Measurements from ENCODE around the gene MORF4L1.
"Not testable (repeated sequence)": the region's sequence is repeated elsewhere in the genome, so short reads cannot be mapped to it uniquely, and the experiment has no call there.

MORF4L1 gene, protein sequence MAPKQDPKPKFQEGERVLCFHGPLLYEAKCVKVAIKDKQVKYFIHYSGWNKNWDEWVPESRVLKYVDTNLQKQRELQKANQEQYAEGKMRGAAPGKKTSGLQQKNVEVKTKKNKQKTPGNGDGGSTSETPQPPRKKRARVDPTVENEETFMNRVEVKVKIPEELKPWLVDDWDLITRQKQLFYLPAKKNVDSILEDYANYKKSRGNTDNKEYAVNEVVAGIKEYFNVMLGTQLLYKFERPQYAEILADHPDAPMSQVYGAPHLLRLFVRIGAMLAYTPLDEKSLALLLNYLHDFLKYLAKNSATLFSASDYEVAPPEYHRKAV

DNA sequence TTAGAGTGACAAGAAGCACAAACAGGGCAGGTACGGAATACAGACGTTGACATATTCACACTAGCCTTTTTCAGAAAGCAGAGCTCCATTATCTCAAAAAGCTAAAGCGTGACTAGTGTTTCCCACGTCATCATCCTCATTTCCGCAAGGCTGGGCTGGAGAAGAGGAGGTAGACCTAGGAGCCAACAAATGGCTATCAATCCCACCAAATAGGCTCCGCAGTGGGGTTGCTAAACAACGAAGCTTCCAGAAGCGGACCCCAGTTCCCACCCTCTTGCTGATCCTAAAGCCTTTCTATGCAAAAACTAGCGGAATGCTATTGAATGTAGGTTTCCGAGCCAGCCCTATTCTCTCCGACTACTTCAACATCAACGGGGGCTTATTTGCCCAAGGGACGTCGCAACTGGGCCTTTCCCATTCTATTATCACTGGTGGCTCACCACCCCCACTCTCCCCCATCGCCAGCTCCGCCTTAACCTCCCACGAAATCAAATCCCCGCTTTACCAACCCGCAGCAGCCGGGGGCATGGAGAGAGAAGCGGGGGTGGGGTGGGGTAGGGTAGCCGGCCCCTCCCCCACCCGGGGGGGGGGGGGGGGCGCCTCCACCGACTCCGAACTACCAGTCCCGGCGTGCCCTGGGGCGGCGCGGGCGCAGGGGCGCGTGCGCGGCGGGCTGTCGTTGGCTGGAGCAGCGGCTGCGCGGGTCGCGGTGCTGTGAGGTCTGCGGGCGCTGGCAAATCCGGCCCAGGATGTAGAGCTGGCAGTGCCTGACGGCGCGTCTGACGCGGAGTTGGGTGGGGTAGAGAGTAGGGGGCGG is at the start of gene MORF4L1:
Gene MORF4L1, plus strand, starts transcription at position 736 of the 817 bp plus-strand sequence. CDS start 128 bp downstream, outside the sequence.
- peak; percentile 97 for DNase-seq

DNA sequence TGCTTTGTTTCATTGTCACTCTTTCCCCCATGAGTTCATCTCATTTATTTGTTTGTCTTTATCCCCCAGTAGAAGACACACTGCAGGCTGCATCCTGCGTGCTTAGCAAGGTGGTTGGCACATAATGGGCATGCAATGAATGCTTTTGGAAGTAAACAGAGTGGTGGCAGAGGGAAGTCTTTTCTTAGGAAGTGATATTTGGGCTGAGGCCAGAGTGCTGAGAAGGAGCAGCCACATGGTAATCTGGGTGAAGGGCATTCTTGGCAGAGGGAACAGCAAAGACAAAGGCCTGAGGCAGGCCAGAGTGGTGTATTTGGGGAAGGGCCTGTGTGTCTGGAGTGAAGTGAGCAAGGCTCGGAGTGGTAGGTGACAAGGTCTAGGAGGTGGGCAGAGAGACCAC is 43.8 kb upstream of the MORF4L1 start:
- DNase-seq: no peak

DNA sequence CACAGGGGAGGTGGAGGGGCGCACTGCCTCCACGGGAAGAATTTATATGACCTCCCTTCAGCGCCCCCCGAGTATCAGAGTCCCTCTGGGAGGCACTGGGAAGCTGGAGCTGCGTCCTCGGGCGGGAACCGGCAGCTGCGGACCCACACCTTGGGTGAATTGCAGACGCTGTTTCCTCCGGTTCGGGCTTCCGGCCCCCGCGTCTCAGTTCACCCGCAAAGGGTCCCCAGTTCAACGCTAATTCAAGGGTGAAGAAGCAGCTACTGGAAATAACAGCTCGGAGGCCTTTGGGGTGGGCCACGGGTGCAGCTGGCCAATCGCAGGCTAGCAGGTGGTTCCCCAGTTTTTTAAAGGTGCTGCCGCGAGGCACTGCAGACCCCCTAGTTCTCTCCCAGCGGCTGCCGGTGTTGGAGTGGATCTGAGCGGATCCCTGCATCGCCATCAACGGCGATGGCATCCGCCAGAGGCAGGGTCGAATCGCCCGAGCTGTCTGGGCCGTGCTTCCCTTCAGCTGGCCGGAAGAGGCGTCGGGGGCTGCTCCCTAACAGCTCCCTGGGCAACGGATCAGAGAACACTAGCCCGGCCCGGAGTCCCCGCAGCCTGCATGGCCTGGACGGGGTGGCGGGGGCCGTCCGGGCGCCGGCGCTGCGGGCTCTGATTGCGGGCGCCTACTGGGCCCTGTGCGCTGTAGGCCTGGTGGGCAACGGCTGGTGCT is 42.0 kb upstream of the MORF4L1 start:
- no peak for DNase-seq

DNA sequence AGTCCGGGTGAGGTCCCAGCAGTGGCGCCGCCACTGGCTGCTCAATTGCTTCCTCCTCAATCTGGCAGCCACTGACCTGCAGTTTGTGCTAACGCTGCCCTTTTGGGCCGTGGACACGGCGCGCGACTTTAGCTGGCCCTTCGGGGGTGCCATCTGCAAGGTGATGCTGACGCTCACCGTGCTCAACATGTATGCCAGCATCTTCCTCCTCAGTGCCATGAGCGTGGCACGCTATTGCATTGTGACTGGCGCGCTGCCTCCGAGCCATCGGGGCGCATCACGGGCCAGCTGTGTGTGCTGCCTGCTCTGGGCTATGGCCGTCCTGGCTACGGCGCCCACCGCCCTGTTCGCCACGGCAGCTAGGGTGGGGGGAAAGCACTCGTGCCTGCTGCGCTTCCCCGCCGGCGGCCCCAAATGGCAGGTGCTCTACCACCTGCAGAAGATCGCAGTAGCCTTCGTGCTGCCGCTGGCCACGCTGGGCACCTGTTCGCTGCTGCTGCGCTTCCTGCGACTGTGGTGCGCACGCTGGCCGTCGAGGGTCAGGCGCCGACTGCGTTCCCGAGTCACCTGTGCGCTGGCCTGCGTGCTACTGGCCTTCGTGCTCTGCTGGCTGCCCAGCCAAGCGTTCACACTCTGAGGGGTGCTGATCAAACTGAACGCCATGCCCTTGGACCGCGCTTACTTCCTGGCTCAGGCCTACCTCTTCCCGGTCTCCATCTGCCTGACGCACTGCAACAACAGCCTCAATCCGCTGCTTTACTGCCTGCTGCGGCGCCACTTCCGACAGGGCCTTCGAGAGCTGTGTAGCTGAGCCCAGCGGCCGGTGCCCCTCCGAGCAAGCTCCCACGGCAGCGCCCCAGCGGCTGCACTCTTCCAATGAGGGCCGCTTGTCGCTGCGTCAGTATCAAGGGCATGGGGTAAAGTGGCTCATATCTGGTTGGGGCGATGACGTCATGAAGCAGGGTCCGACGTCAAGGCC is 41.2 kb upstream of the MORF4L1 start:
- no peak for DNase-seq

DNA sequence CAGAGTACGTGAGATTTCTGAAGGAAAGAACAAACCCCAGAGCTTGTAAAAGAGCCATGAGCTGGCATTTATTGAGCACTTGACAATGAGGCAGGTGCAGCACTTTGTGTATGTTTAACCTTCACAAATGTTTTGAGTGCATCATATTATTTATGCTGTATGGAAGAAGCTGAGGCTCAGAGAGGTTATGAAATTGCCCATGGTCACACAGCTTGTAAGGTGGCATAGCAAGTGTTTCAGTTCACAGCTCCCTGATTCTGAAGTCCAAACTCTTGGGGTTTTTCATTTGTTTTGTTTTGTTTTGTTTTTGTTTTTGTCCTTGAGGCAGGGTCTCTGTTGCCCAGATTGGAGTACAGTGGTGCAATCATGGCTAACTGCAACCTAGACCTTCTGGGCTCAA is 36.4 kb upstream of the MORF4L1 start:
- DNase-seq: no peak

DNA sequence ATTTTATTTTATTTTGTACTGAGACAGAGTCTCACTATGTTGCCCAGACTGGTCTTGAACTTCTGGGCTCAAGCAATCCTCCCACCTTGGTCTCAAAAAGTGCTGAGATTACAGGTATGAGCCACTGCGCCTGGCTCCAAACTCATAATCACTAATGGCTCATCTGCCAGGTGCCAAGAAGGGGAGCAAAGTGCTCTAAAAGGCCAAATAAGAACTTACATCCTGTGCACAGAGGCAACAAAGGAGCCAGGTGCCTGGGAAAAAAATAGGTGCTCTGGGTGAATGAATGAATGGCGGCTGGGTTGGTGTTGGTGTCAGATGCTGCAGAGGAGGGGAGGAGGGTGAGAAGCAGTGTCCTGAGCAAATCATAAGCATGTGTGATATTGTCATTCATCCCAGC is 35.6 kb upstream of the MORF4L1 start:
- no peak for DNase-seq

DNA sequence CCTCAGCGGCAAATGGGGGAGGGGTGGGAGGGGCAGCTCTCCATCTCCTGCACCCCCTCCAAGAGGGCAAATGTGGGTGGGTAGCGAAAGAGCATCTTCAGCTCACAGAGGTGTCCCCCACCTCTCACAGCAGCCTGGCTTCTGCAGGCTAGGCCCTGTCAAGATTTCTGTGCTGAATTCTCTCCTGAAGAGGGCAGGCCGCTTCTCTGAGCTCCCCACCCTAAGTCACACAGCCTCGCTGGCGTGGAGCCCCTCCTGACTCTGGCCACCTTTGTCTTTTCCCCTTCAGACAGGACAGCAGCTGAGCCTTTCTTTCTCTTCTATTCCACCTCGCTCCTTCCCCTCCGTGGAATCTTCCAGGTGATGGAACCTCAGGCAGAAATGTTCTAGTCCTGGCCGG is 35.1 kb upstream of the MORF4L1 start:
- DNase-seq: no peak

DNA sequence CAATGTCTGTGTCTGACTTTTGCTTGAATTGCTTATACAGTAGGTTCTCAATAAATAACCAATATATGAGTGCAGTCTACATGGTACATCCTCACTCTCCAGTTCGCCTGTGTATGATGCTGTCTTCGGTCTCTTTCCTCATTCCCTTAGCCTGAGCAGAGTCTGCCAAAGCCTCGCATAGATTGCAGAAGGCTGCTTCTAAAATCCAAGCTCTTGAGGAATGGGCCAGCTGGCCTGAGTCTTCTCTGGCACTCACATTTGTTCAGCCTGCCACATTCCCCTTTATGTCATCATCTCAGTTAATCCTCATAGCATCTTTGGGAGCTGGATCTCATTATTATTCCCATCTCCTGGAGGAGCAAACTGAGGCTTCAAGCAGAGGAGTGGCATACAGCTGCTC is 34.2 kb upstream of the MORF4L1 start:
- DNase-seq: no peak

DNA sequence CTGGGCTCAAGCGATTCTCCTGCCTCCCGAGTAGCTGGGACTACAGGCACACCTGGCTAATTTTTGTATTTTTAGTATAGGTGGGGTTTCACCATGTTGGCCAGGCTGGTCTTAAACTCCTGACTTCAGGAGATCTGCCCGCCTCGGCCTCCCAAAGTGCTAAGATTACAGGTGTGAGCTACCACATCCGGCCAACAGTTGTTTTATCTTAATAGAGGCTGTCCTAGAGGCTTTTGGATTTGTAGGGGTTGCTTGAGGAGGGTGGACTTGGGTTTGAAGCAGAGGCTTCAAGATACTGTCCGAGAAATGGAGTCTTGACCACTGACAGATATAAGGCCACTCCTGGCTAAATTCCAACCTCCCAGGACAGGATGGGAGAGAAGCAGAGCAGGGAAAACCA is 33.5 kb upstream of the MORF4L1 start:
- not testable (repeated sequence) for DNase-seq

DNA sequence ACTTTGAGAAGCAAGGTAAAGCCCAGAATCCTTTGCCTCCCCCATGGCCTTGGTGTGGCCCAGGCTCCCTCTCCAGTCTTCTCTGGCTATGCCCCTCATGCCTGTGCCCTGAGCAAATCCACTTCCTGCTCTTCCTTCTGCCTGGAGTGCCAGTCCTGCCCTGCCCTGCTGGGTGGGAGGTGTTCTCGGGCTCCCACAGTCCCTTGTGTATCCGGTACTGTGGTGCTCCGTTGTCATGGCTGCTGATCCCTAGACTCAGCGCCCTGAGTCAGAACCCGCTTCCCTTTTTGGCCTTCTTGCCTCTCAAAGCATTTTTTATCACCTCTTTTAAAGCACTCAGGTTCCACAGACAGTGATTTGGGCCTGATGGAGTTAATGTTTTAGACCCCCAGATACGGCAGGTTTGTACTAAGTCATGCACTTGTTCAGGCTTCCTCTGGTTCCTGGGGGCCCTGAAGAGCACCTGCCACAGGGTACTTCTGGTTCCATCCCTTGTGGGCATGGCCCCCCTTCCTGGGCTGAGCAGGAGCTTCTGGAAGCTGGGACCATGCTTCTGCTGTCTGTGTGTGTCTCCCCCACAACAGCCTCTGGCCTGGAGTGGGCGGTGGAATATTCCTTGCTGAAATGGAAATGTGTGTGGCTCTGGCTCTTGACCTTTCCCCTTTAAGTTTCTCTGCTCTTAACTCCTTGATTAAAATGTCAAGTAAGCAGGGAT is 31.9 kb upstream of the MORF4L1 start:
- DNase-seq: no peak

DNA sequence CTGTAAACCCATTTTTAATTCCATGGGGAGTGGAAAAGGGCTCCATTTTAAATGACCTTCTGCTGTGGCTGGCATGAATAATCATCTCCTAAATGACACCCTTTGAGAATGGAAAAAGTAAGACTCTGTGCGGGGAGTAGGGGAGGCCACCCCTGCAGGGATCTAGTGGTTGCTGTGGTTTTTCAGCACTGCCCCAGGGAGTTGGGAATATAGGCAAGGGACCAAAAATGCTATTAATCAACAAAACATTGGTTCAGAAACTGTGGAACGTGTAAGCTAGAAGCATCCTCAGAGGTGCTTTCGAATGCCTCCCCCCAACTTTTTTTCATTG is 31.3 kb upstream of the MORF4L1 start:
- DNase-seq: no peak

DNA sequence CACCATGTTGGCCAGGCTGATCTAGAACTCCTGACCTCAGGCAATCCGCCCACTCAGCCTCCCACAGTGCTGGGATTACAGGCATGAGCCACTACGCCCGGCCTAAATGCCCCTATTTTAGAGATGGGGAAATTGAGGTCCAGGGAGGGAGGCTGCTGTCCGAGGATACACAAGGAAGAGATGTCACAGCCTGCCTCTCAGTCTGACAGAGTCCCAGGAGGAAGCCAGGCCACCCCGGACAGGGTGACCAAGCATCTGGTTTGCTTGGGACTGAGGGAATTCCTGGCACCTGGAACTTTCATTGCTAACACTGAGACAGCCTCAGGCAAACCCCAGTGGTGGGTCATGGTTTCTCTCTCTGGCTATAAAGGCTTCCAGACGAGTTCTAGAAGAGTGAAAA is 30.8 kb upstream of the MORF4L1 start:
- no peak for DNase-seq

DNA sequence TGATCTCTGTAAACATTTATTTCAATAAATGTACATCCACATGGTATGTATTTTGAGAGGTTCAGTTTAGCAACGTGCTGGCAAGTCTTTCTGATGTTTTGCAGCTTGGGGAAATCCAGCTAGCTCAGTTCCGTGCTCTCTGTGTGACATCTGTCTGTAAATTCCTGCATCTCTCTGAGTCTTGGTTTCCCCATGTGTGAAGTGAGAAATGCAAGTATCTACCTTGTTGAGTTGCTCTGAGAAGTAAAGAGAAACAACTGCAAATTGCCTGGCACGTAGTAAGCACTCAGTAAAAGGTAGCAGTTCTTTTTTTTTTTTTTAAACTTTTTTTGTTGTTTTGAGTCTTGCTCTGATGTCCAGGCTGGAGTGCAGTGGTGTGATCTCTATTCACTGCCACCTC is 30.2 kb upstream of the MORF4L1 start:
- DNase-seq: no peak

DNA sequence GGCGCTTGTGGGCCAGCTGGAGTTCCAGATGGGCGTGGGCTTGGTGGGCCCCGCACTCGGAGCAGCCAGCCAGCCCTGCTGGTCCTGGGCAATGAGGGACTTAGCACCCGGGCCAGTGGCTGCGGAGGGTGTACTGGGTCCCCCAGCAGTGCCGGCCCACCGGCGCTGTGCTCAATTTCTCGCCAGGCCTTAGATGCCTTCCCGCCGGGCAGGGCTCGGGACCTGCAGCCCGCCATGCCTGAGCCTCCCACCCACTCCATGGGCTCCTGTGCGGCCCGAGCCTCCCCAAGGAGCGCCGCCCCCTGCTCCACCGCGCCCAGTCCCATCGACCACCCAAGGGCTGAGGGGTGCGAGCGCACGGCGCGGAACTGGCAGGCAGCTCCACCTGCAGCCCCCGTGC is 25.8 kb upstream of the MORF4L1 start:
- DNase-seq: not testable (repeated sequence)

DNA sequence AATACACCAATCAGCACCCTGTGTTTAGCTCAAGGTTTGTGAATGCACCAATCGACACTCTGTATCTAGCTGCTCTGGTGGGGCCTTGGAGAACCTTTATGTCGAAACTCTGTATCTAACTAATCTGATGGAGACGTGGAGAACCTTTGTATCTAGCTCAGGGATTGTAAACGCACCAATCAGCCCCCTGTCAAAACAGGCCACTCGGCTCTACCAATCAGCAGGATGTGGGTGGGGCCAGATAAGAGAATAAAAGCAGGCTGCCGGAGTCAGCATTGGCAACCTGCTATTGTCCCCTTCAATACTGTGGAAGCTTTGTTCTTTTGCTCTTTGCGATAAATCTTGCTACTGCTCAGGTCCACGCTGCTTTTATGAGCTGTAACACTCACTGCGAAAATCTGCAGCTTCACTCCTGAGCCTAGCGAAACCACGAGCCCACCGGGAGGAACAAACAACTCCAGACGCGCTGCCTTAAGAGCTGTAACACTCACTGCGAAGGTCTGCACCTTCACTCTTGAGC is 25.2 kb upstream of the MORF4L1 start:
- not testable (repeated sequence) for DNase-seq

DNA sequence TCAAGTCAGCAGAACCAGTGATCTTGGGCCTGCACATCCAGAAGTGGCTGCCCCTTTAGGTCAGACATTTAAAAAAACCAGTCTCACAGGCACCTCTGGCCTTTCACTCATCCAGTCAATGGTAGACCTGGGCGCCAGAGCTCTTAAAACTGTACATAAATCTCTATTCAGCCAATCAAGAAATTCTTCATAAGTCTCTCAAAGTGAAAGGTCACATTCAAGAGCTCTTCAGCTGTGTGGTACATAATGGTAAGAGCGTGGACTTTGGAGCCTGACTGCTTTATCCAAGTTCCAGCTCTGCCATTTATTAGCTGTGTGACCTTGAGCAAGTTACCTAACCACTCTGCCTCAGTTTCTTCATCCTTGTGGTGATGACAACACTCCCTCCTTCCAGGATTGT is 22.3 kb upstream of the MORF4L1 start:
- no peak for DNase-seq

DNA sequence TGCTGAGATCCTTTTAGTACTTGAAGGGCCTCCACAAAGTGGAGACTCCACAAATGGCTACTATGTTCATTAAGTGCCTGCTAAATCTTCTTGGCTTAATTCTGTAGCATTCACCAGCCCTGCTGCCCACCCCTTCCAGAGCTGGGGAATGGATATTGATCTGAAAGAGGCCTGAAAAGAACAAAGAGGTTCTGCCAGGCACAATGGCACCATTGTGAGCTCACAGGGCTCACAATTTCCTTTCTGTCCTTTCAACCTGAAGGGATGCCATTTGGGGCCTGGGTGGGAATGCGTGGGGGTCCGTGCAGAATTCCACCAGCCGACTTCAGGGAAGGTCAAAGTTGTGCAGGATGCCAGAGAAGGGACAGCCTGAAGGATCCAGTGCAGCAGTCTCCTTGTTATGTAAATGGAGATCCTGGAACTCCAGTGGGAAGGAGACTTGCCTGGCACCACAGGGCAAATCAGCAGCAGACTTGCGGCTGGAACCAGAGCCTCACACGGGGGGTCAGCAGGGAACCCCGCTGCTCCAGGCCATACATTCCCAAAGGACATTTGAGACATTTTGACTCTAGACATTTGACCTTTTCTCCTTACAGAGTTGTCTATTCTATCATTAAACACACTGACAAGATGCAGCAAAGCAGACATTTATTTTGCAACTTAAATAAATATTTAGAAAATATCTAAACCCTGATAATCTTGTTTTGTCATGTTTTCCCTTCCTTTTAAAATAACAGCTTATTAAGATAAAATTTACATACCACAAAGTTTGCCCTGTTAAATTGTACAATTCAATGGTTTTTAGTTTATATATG is 21.5 kb upstream of the MORF4L1 start:
- DNase-seq: no peak

DNA sequence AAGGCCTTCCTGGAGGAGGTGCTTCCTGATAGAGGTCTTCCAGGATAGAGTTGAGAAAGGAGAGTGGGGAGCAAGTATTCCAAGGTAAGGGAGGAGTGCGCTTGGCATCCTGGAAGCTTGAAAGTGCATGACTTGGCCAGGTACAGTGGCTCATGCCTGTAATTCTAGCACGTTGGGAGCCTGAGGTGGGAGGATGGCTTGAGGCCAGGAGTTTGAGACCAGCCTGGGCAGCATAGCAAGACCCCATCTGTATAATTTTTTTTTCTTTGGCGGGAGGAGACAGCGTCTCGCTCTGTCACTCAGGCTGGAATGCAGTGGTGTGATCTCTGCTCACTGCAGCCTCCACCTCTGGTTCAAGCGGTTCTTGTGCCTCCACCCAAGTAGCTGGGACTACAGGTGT is 19.2 kb upstream of the MORF4L1 start:
- DNase-seq: no peak

DNA sequence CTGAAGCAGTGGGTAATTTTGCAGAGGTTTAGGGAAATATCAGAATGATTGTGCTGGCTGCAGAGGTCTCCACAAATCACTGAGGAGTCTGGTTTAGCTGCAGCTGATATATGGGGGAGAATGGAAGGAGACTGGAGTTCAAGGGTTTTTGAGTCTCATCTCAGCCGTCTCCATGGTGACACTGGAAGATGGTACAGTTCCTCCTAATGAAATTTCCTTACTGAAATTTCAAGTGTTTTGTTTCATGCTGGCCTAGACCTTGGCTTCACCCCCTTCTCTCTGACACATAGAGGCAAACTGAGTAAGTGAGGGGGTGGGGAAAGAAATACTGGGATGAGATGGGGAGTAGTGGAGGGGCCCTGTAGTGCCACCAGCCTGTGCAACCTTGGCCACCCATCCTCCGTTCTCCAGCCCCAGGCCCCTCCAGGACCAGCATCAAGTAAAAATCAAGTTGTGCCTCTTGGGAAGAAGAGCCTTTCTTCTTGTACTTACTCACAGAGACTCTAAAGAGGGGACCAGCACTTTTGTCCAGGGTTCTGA is 17.8 kb upstream of the MORF4L1 start:
- no peak for DNase-seq

DNA sequence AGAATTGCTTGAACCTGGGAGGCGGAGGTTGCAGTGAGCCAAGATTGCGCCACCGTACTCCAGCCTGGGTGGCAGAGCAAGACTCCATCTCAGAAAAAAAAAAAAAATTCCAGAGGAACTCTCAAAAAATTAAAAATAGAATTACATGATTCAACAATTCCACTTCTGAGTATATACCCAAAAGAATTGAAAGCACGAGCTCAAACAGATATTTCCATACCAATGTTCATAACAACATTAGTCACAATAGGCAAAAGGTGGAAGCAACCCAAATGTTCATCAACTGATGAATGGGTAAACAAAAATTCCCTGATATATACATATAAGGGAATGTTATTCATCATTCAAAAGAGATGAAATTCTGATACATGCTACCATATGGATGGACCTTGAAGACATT is 16.9 kb upstream of the MORF4L1 start:
- DNase-seq: no peak

All from GDM1 (cell line).